ENCODE measurements around the gene MRTFB. TPM values are rescaled to one million over a fixed set of nuclear protein-coding genes. Genes with fewer than 3 reads are reported as not detected.

Gene MRTFB
- total RNA-seq, 1 experiment from 2014 or later, result 12.7 TPM

DNA sequence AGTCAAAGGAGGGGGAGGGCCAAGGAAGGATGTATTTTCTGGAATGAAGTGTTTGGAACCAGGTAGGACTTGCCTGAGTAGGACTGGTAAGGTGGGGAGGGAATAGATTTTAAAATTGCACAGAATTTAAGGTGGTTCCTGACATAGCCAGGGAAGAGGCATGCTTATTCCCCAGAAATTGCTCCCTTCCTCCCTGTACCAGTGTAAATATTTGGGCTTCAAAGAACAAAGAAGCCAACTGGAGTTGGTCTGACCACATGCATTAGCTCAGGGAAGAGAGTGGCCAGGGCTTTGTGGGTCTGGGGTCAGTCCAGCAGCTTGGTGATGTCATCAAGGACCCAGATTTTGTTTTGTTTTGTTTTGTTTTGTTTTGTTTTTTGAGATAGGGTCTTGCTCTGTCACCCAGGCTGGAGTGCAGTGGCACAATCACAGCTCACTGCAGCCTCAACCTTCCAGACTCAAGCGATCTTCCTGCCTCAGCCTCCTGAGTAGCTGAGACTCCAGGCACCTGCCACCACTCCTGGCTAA lies 9.3 kb upstream of the MRTFB start:
- Histone ChIP-seq H3F3A (ENCODE audit: low read length, unreplicated experiment) (no peaks in the 10 kb centered on the region), H3K27ac (ENCODE audit: low read length) (no peak overlapping the region), H3K9me3 (ENCODE audit: low read length) (no peaks in the 10 kb centered on the region), H3K9me2 (replicated peaks; ENCODE audit: low read length) (no peaks in the 10 kb centered on the region), H3K4me2 (ENCODE audit: low read length) (no peak overlapping the region), H3K9ac (ENCODE audit: low read length) (no peak overlapping the region), H4K20me1 (ENCODE audit: low read length) (no peaks in the 10 kb centered on the region), H2AFZ (ENCODE audit: low read length) (no peak overlapping the region), H3K4me3 (ENCODE audit: low read length) (no peak overlapping the region), H3K36me3 (ENCODE audit: low read depth, low read length) (no peaks in the 10 kb centered on the region), H3K79me2 (ENCODE audit: low read length) (no peaks in the 10 kb centered on the region), H3K4me1 (ENCODE audit: insufficient read depth, low read length) (no peaks in the 10 kb centered on the region), H3K27me3 (ENCODE audit: low read length) (no peaks in the 10 kb centered on the region)
- ATAC-seq (no peak), DNase-seq (no peak)
- TF ChIP-seq, protein P1, sequence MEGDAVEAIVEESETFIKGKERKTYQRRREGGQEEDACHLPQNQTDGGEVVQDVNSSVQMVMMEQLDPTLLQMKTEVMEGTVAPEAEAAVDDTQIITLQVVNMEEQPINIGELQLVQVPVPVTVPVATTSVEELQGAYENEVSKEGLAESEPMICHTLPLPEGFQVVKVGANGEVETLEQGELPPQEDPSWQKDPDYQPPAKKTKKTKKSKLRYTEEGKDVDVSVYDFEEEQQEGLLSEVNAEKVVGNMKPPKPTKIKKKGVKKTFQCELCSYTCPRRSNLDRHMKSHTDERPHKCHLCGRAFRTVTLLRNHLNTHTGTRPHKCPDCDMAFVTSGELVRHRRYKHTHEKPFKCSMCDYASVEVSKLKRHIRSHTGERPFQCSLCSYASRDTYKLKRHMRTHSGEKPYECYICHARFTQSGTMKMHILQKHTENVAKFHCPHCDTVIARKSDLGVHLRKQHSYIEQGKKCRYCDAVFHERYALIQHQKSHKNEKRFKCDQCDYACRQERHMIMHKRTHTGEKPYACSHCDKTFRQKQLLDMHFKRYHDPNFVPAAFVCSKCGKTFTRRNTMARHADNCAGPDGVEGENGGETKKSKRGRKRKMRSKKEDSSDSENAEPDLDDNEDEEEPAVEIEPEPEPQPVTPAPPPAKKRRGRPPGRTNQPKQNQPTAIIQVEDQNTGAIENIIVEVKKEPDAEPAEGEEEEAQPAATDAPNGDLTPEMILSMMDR (conservative IDR thresholded peaks at IDR 0.05; ENCODE audit: low read depth, low read length), result no peak
- no peak for TF ChIP-seq EZH2 (IDR thresholded peaks at IDR 0.05; ENCODE audit: low read length, unreplicated experiment)
- intact Hi-C loops (cut with micrococcal nuclease), result no loop called here
- POLR2A ChIA-PET (ENCODE audit: unreplicated experiment), result no interaction called here
- CTCF ChIA-PET, result no interaction called here
- BruUV-seq (replicated peaks), result no TSS peak

DNA sequence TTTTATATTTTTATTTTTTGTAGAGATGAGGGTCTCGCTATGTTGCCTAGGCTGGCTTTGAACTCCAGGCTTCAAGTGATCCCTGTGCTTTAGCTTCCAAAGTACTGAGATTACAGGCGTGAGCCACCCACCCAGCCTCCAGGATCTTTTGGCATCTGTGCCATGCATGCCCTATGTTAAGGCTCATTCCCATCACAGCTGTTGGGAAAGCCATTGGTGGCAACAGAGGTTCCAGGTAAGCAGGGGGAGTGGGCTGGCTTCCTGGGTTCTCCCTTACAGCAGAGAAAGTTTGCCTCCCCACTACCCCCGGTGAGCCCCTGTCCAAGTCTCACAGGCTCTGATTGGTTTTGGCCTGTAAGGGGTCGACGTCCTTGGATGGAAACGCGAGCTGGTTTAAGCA lies 8.9 kb upstream of the MRTFB start:
- intact Hi-C loops (cut with micrococcal nuclease), result no loop called here
- H3K4me2 ChIP-seq (ENCODE audit: low read length), result no peak overlapping the region
- no peaks in the 10 kb centered on the region for H4K20me1 ChIP-seq (ENCODE audit: low read length)
- ChIA-PET CTCF (no interaction called here), POLR2A (ENCODE audit: unreplicated experiment) (no interaction called here)
- H3F3A ChIP-seq (ENCODE audit: low read length, unreplicated experiment), result no peaks in the 10 kb centered on the region
- no peak overlapping the region for H2AFZ ChIP-seq (ENCODE audit: low read length)
- DNase-seq (no peak), ATAC-seq (no peak)
- no peak overlapping the region for H3K4me3 ChIP-seq (ENCODE audit: low read length)
- H3K4me1 ChIP-seq (ENCODE audit: insufficient read depth, low read length), result no peaks in the 10 kb centered on the region
- H3K9me3 ChIP-seq (ENCODE audit: low read length), result no peaks in the 10 kb centered on the region
- no peak overlapping the region for H3K27ac ChIP-seq (ENCODE audit: low read length)
- TF ChIP-seq EZH2 (IDR thresholded peaks at IDR 0.05; ENCODE audit: low read length, unreplicated experiment) (no peak), EZH2phosphoT487 (IDR thresholded peaks at IDR 0.05; ENCODE audit: borderline replicate concordance, low read length) (no peak)
- TF ChIP-seq, protein P1 (conservative IDR thresholded peaks at IDR 0.05; ENCODE audit: low read depth, low read length), result no peak
- BruUV-seq (replicated peaks), result no TSS peak
- no peaks in the 10 kb centered on the region for H3K27me3 ChIP-seq (ENCODE audit: low read length)
- H3K9ac ChIP-seq (ENCODE audit: low read length), result no peak overlapping the region
- no peaks in the 10 kb centered on the region for H3K36me3 ChIP-seq (ENCODE audit: low read depth, low read length)
- no peaks in the 10 kb centered on the region for H3K9me2 ChIP-seq (replicated peaks; ENCODE audit: low read length)
- no peaks in the 10 kb centered on the region for H3K79me2 ChIP-seq (ENCODE audit: low read length)

DNA sequence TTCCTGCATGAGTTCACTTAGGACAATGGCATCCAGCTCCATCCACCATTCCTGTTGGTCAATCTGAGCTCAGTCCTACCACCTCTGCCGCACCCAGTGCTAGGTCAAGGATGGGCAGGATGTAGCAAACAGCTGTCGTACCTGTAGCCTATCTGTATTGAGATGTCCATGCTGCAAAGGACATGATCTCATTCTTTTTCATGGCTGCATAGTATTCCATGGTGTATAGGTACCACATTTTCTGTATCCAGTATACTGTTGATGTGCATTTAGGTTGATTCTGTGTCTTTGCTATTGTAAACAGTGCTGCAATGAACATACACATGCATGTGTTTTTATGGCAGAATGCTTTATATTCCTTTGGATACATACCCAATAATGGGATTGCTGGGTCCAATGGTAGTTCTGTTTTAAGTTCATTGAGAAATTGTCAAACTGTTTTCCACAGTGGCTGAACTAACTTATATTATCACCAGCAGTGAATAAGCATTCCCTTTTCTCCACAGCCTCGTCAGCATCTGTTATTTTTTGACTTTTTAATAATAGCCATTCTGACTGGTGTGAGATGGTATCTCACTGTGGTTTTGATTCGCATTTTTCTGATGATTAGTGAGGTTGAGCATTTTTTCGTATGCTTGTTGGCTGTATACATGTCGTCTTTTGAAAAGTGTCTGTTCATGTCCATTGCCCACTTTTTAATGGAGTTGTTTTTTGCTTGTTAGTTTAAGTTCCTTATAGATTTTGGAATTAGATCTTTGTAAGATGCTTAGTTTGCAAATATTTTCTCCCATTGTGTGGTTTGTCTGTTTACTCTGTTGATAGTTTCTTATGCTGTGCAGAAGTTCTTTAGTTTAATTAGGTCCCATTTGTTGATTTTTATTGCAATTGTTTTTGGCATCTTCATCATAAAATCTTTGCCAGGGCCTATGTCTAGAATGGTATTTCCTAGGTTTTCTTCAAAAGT lies 7.2 kb upstream of the MRTFB start:
- Histone ChIP-seq H2AFZ (ENCODE audit: low read length) (no peak overlapping the region), H3K4me3 (ENCODE audit: low read length) (no peak overlapping the region), H3K79me2 (ENCODE audit: low read length) (no peaks in the 10 kb centered on the region), H3F3A (ENCODE audit: low read length, unreplicated experiment) (no peaks in the 10 kb centered on the region), H3K9ac (ENCODE audit: low read length) (no peak overlapping the region), H3K4me2 (ENCODE audit: low read length) (no peak overlapping the region), H3K36me3 (ENCODE audit: low read depth, low read length) (no peaks in the 10 kb centered on the region), H3K27ac (ENCODE audit: low read length) (no peak overlapping the region), H3K27me3 (ENCODE audit: low read length) (no peaks in the 10 kb centered on the region), H3K9me2 (replicated peaks; ENCODE audit: low read length) (no peaks in the 10 kb centered on the region), H3K9me3 (ENCODE audit: low read length) (no peaks in the 10 kb centered on the region), H3K4me1 (ENCODE audit: insufficient read depth, low read length) (no peaks in the 10 kb centered on the region), H4K20me1 (ENCODE audit: low read length) (no peaks in the 10 kb centered on the region)
- DNase-seq (no peak), ATAC-seq (no peak)
- no TSS peak for BruUV-seq (replicated peaks)
- POLR2A ChIA-PET (ENCODE audit: unreplicated experiment), result no interaction called here
- TF ChIP-seq EZH2phosphoT487 (IDR thresholded peaks at IDR 0.05; ENCODE audit: borderline replicate concordance, low read length) (no peak), EZH2 (IDR thresholded peaks at IDR 0.05; ENCODE audit: low read length, unreplicated experiment) (no peak)
- CTCF ChIA-PET, result no interaction called here
- intact Hi-C loops (cut with micrococcal nuclease), result no loop called here
